SIG-M5 treated with dmso at 0.1 percent for 504 hours (cell line): ENCODE results near the gene NAXD.

Experiments
- DNase-seq: peaks from one replicate; lab custom pipeline; 2025; ENCODE audit not compliant: unreplicated experiment; lab: John Stamatoyannopoulos, UW

NAXD gene

DNA sequence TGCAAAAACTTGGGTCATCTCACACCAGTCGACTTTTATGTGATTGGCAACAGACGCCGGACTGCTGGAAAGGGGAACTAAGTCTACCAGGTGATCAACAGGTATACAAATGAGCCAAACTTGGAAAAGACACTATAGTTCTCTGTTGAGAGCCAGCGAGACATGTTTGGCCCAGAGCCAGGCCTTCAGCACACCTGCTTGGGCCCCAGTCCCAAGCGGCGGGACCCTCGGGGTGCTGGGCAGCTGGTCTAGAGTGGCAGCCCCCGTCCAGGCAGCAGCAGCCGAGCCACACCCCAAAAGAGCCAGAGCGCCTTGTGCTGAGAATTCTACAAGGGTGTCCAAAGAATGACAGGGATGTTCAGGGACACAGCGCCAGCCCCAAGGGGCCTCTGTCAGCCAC, 28.0 kb downstream of the NAXD start:
- DNase-seq = no peak

DNA sequence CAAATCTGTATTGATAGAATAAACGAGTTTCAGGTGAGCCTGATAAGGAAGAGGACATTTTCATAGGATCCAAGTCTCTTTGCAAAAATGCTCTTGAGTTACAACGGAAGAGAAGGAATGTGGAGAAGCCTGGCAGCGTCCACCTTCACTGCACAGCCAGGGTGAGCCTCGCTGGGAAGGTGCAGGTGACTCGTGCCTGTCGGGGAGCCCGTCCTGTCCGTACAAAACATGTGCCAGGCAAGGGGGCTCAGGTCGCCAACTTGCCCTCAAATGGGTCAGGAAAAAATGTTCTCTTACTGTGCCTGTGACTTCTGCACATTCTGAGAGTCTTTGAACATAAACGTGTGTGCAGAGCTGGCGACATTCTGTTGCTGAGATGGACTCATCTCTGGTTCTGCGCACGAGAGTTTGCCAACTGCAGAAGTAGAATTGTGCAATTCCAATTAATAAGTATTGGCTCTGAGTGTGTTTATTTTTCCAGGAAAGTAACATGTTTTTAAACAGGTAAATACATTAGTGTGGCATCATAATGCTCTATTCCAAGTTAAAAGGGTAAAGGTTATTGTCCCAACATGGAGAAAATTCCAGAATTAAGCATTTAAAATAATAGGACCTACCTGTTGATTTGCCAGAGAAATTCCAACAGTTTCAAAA, 28.6 kb downstream of the NAXD start:
- DNase-seq = no peak

DNA sequence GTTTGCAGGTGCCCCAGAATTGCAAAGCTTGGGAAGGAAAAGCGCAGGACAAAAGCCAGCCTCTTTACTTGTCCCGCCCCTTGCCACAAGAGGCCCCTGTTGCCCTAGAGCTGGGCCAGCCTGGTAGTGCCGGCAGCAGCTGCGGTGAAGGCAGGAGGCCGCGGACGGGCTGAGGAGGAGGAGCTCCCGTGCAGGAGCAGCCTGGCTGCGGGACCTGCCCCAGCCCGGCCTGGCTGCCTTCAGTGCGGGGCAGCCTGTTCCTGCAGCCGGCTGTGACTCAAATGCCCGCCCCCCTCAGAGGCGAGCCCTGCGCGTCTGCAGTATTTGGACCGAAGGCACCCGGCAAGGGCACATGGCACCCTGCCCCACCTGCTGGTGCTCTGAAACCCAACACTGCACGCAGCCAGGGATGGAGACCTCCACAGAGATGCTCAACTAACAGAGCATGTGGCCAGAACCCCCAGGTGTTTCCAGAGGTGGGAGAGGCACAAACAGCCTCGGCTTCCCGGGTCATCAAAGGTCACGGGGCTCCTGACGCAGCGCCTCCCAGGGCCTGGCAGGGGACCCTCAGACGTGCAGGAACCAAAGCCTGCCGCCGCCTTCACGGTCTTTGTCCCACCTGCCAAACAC, 29.7 kb downstream of the NAXD start:
- DNase-seq = peak; percentile 17

DNA sequence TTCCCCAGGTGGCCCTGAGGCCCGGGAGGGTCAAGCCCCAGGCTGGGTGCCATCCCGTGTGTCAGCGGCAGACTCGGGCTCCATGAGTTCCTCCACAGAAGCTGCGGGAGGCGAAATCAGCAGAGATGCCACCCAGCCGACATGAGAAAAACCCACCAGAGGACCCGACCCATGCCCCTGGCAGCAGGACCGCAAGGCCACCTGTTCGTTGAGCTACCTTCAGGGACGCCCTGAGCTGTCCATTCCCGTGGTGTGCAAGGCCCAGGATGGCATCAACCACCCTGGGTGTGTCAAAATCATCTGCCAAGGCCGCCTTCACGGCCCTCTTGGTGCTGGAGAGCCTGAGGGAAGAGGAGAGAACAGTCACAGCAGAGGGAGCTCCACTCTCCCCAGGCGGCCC, 30.4 kb downstream of the NAXD start:
- DNase-seq = no peak

DNA sequence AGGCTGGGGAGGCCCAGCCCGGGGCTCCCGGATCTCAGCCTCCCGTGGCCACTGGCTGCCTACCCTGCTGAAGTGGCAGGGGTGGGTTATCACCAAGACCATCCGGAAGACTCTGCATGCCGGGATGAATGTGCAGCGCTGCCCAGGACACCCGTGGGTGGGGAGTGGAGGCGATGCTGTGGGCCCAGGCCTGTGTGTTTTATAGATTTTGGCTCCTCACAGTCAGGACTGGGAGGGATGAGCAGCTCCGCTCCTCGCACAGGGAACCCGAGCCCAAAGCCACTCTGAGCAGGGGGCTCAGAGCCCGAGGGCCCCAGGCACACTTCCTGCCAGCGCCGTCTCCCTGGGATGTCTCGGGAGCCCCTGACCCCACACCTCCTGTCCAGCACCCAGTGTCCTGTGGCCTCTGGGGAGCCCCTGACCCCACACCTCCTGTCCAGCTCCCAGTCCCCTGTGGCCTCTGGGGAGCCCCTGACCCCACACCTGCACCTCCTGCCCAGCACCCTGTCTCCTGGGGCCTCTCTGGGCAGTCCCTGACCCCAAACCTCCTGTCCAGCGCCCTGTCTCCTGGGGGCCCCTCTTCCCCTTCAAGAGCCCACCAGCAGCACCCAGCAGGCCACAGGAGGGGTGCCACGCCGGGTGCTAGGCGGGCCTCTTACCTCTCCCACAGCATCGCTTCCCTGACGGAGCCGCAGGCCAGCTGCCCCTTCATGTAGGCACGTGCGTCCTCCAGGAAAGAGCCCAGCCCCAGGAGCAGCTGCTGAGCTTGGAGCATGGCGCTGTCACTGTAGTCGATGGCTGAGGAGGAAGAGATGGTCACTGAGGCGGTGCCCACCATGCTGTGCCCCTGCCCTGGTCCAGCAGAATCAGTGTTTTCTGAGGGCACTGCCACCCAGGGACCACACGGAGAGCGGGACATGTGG, 31.4 kb downstream of the NAXD start:
- DNase-seq = no peak

DNA sequence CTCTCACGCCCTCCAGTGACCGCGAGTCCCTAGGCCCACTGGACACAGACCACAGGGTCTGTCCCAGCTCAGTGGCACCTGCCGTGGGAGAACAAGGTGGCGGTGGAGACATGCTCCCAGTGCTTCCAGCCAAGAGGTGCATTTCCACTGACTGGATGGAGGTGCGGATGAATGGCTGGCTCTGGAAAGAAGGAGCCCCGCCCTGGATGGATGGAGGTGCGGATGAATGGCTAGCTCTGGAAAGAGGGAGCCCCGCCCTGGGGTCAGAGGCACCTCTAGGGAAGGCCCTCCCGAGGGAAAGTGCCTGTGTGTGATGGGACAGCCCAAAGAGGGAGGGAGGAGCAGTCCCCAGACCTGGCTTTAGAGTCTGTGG, 32.0 kb downstream of the NAXD start:
- DNase-seq = no peak

DNA sequence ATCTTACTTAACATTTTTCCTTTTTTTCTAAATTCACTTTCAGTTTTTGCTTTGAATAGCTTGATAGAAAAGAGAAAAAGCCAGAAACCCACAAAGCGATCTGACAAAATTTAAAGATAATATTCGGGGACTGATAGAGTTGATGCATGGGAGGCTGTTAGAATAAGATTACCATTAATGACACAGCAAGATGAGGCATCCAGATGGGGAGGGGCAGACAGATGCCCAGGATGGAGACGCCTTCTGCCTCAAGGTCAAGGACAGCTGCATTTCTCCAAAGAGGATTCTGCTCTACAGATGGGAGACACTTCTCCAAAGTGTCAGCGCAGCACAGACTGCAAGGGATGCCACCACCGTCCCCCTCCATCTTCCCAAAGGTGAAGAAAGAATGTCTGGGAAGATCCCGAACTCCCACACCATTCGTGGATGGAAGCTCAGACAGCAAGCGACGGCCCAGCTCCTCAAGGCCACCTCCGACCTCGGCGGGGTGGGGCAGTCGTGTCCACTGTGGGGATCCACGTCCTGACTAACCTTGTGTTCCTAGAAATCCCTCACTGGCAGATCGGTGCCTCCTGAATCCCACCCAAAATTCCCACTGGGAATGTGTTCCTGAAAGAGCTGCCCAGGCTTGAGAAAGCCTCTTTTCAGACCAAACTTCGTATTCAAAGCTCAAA, 32.9 kb downstream of the NAXD start:
- DNase-seq = no peak

DNA sequence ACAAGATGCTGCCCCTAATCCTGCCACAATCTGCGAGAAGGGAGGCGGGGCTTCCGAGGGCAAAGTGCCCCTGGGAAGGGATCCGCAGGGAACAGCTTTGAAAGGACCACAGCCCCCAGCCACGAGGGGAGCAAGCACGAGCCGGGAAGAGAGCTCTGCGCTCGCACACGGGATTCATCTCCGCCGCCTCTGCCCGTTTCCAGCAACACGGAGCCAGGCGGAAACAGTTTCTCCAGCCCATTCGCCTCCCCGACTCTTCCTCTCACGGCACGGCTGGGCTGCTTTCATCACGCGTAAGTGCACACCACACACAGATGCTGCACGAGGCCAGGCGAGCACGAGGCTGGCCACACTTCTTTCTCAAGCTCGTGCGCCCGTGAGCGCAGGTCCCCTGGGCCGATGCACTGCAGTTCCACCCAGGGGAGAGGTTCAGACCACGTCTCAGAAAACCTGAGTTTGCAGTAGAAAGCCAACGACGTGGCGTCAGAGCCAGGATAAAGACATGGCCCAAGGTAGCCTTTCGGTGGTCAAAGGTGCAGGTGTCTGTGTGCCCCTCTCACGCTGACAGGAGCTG, 33.6 kb downstream of the NAXD start:
- DNase-seq = no peak

DNA sequence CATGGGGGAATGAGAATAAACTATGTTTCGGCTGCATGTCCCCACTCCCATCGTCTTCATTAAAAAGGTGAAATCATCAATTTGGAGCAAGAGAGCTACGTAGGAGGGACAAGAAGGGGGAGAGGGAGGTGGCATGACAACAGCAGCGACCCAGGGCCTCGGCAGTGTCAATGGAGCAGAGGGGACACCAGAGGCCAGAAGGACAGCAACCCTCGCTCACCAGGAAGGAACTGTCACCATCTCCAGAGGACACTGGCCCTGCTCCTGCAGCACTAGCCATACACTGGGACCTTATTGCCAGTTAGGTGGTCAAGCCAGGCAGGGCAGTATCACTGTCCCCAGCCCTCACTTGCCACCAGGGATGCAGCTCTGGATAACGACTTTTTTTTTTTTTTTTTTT, 34.2 kb downstream of the NAXD start:
- DNase-seq = no peak

DNA sequence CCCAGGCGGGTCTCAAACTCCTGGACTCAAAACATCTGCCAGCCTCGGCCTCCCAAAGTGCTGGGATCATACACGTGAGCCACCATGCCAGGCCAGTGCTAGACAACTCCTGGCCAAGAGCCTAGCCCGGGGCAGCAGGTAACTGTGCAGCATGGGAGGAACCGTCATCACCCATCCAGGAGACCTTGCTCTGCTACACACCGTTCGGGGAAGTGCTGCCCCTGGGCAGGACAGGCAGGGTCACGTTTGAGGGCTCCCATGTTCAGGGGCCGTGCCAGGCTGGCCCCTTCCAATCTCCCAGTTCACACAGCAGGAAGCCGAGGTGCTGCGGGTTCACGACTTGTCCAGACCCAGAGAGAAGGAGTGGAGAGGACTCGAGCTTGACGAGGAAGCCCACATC, 35.1 kb downstream of the NAXD start:
- DNase-seq = no peak

DNA sequence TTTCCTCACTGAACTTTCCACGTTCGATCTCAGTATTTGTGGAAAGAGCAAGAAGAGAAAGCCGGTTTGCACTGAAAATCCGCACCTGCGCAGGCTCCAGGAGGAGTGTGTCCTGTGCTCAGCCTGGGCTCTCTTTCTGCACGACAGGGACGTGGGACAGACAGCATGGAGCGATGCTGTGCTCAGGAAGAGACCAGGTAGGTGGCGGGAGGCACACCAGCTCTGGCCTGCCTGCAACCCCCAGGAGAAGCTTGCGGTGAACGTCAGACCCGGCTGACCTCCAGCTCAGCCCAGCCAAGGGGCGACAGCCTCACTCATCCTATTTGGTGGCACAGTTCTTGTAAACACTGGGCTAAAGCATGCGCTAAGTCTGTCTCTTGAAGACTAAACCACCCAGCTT, 35.9 kb downstream of the NAXD start:
- DNase-seq = no peak

DNA sequence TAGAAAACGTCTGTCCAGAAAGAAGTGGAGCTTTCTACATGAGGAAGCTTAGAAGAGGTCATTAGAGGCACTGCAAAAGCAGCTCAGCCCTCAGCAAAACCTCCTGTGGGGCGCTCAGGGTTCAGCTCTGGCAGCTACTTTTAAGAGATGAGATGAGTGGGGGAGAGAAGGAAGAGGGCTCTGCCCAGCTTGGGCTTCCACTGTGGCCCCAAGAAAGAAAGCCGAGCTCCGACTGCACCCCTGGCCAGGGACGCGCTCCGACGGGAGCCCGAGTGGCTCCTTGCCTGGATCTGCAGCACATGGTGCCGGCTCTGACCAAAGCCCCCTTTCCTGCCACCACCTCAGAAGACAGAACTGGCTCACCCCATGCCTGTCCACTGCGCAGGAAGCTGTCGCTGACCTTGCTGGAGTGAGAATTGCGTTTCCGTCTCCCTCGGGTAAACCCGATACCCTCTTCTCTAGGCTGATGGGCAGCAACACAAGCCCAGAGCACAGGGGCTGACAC, 36.4 kb downstream of the NAXD start:
- no peak for DNase-seq

DNA sequence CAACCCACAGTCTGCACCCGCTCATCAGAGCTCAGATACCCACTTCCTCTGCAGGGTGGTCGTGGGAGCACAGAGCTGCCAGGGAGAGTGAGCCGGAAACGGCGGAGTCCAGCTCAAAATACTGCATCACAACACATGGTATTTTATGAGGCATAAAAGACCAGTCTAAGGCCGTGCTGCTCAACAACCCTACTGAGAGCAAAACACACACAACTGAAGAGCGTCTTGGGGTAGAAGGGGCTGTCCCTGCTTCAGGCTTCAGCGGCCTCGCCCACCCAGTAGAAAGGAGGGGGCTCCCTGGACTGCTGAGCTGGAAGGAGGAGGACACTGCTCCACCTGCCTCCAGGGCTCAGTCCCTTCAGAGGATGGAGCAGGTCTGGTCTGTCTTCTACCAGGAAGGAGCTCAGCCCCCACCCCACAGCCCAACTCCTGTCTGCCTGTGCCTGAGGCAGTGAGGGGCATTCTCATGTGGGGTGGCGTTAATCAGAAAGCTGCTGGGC, 36.9 kb downstream of the NAXD start:
- DNase-seq = no peak

DNA sequence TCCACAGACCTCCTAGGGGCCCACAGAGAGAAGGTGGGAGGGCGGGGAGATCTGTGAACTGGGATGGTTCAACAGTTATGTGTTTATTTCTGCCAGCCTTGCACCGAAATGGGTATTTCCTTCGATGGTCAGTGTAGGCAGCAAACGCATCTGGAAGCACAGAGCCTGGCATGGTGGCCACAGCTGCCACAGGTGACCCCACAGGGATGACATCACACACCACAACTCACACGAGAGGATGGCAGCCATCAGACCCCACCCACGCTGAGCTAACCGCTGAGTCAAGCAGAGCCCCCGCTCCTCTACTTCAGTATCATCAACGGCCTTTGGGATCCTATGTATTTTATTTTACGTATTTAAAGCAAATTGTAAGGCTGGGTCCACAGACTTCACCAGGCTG, 37.4 kb downstream of the NAXD start:
- no peak for DNase-seq

DNA sequence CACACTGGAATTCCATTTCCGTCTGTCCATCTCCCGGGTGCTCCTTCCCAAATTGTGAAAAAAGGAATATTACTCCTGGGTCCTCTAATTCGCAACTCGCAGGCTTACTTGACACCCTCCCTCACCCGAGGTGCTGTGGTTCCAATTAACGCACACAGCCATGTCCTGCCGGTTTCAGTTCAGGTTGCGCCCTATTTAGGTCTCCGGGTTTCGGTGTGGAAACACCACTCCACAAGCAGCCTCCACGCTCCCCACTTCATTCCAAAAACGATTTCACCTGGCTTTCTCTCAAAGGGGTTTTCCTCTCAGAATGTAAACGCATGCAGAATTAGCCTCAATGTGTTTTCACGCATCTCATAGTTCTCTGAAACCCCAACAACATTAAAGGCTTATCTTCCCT, 37.9 kb downstream of the NAXD start:
- no peak for DNase-seq

DNA sequence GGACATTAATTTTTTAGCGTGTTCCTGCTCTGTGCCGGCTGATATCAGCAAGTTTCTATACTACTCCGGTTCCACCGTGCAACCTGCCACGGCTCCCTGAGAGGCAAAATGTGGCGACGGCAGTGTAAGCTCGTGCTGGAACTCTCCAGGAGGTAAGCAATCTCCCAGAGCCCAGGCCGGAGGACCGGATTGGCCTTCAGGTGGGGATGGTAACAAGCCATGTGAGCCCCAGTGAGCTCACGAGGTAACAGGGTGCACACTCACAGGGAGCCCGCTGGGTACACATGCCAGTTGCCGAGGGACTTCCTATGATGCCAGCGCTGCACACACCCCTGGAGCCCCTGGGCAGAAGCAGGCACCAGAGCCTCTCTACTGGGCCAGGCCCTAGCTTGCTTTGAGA, 38.5 kb downstream of the NAXD start:
- no peak for DNase-seq

DNA sequence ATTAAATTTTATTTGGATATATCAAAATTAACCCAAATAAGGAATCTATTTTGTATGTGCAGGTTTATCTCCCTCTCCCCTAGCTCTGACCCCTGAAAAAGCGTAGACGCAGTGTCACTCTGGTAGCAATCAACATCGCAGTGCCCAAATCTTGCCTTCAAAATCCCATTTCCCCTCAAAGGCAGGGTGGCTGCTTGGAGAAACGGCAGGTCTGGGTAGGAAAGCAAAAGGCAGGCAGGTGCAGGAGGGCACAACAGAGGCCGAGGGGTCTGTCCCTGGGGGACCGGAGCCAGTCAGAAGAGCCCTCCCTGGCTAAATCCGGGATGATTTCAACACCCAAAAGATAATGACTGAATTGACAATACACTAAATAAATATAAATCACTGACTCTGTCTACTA, 41.9 kb downstream of the NAXD start:
- no peak for DNase-seq

DNA sequence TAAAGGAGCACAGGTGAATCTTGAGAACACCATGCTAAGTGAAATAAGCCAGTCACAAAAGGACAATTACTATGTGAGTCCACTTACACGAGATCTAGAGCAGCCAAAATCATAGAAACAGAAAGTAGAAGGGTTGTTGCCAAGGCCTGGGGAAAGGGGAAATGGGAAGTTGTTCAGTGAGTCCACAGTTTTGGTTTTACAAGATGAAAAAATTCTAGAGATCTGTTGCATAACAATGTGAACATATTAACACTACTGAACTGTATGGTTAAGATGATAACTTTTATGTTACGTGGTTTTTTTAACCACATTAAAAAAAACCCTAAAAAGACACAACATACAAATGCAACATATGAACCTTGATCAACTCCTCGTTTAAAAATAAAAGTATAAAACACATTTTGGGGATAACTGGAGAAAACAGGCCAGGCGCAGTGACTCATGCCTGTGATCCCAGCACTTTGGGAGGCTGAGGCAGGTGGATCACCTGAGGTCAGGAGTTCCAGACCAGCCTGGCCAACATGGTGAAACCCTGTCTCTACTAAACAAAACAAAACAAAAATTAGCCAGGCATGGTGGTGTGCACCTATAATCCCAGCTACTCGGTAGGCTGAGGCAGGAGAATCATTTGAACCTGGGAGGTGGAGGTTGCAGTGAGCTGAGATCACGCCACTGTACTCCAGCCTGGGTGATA, 43.0 kb downstream of the NAXD start:
- DNase-seq = peak; percentile 97

DNA sequence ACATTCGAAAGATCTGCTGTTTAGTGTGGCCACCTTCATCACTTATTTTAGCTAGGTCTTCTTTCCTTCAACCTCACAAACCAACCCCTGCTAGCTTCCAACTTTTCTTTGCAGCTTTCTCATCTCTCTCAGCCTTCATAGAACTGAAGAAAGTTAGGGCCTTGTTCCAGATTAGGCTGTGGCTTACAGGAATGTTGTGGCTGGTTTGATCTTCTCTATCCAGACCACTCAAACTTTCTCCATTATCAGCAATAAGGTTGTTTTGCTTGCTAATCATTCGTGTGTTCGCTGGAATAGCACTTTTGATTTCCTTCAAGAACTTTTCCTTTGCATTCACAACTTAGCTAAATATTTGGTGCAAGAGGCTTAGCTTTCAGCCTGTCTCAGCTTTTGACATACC, 45.9 kb downstream of the NAXD start:
- no peak for DNase-seq

DNA sequence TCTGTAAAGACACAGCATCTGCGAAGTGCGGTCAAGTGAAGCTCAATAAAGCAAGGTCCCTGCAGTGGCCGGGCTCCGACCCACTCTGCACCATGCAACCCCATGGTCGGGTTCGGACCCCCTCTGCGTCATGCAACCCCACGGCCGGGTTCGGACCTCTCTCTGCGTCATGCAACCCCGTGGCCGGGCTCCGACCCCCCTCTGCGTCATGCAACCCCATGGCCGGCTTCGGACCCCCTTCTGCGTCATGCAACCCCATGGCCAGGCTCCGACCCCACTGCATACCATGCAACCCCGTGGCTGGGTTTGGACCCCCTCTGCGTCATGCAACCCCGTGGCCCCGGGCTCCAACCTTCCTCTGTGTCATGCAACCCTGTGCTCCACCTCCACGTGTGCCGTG, 46.7 kb downstream of the NAXD start:
- DNase-seq = no peak
